WTC11 (cell line): Measurements from ENCODE around the gene NSDHL.

Experiments
- E2F1 ChIP-seq: sonication (generic); formaldehyde crosslinking; IDR thresholded peaks from 2 replicates; pipeline ENCODE4 v1.8.0; 2022; ENCODE audit warnings: mild to moderate bottlenecking, missing genetic modification reagents
- ESRRA ChIP-seq: sonication (generic); formaldehyde crosslinking; IDR thresholded peaks from 2 replicates; pipeline ENCODE4 v1.8.1; 2022; ENCODE audit warnings: mild to moderate bottlenecking, missing genetic modification reagents, borderline replicate concordance
- GABPB1 ChIP-seq: sonication (generic); formaldehyde crosslinking; IDR thresholded peaks from 2 replicates; pipeline ENCODE4 v1.8.1; 2023; ENCODE audit warnings: mild to moderate bottlenecking, missing genetic modification reagents
- MAX ChIP-seq: sonication (generic); formaldehyde crosslinking; IDR thresholded peaks from 2 replicates; pipeline ENCODE4 v1.8.0; 2022; ENCODE audit warnings: mild to moderate bottlenecking, missing genetic modification reagents
- NR2C2 ChIP-seq: sonication (generic); formaldehyde crosslinking; IDR thresholded peaks from 2 replicates; pipeline ENCODE4 v1.8.0; 2022; ENCODE audit warnings: mild to moderate bottlenecking, missing genetic modification reagents
- TCF7 ChIP-seq: sonication (generic); formaldehyde crosslinking; IDR thresholded peaks from 2 replicates; pipeline ENCODE4 v1.8.0; 2022; ENCODE audit warnings: mild to moderate bottlenecking, low read depth, missing genetic modification reagents, moderate library complexity
- TF ChIP-seq, protein P1 (sequence below): sonication (generic); formaldehyde crosslinking; IDR thresholded peaks from 2 replicates; pipeline ENCODE4 v1.8.1; 2022; ENCODE audit warnings: mild to moderate bottlenecking, missing genetic modification reagents, moderate library complexity, borderline replicate concordance
- TF ChIP-seq, protein P2 (sequence below): sonication (generic); formaldehyde crosslinking; IDR thresholded peaks from 2 replicates; pipeline ENCODE4 v1.8.1; 2023; ENCODE audit warnings: mild to moderate bottlenecking, moderate library complexity, missing genetic modification reagents
- TF ChIP-seq, protein P3 (sequence below): sonication (generic); formaldehyde crosslinking; IDR thresholded peaks from 2 replicates; pipeline ENCODE4 v1.8.0; 2022; ENCODE audit warnings: mild to moderate bottlenecking, missing genetic modification reagents
- TF ChIP-seq, protein P4 (sequence below): fragments of 200-600 bp; IDR thresholded peaks from 2 replicates; pipeline ENCODE4 v1.8.0; 2022; ENCODE audit warnings: antibody characterized with exemption
- TF ChIP-seq, protein P5 (sequence below): sonication (generic); formaldehyde crosslinking; conservative IDR thresholded peaks from 2 replicates; pipeline ENCODE4 v1.8.1; 2023; ENCODE audit warnings: mild to moderate bottlenecking, low read depth, missing genetic modification reagents, moderate library complexity

DNA sequence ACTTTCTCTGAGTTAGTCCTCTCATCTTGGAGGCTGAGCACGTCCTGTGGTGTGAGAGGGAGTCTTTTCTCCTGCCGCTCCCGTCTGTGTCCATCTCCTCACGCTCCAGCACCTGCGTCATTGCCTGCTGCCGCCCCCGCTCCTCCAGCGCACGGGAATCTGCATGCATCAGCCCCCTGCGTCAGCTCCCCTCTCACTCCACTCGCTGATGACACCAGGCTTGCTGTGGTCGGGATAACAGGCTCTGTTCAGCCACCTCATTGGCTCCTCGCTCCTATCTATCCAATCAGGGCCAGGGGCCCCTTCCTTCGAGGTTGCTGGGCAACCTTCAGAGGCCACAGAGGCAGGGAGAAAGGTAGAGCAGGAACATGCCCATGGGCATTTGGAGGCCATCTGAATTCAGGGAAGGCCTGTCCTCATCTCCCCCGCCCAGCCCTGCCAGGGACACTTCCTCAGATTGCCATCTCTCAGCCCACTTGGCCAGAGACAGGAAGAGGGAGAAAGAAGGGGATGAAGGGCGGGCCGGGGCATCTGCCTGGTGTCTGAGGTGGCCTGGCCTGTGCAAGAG, 76.3 kb downstream of the NSDHL start:
- TF ChIP-seq TCF7 (CRISPR knock-in tag) (no peak), E2F1 (CRISPR knock-in tag) (no peak), ESRRA (CRISPR knock-in tag) (no peak), GABPB1 (CRISPR knock-in tag) (no peak), MAX (CRISPR knock-in tag) (no peak), NR2C2 (CRISPR knock-in tag) (no peak)
- TF ChIP-seq, protein P1, sequence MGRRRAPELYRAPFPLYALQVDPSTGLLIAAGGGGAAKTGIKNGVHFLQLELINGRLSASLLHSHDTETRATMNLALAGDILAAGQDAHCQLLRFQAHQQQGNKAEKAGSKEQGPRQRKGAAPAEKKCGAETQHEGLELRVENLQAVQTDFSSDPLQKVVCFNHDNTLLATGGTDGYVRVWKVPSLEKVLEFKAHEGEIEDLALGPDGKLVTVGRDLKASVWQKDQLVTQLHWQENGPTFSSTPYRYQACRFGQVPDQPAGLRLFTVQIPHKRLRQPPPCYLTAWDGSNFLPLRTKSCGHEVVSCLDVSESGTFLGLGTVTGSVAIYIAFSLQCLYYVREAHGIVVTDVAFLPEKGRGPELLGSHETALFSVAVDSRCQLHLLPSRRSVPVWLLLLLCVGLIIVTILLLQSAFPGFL (CRISPR knock-in tag): no peak
- TF ChIP-seq, protein P2, sequence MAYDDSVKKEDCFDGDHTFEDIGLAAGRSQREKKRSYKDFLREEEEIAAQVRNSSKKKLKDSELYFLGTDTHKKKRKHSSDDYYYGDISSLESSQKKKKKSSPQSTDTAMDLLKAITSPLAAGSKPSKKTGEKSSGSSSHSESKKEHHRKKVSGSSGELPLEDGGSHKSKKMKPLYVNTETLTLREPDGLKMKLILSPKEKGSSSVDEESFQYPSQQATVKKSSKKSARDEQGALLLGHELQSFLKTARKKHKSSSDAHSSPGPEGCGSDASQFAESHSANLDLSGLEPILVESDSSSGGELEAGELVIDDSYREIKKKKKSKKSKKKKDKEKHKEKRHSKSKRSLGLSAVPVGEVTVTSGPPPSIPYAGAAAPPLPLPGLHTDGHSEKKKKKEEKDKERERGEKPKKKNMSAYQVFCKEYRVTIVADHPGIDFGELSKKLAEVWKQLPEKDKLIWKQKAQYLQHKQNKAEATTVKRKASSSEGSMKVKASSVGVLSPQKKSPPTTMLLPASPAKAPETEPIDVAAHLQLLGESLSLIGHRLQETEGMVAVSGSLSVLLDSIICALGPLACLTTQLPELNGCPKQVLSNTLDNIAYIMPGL (CRISPR knock-in tag): no peak
- TF ChIP-seq, protein P3, sequence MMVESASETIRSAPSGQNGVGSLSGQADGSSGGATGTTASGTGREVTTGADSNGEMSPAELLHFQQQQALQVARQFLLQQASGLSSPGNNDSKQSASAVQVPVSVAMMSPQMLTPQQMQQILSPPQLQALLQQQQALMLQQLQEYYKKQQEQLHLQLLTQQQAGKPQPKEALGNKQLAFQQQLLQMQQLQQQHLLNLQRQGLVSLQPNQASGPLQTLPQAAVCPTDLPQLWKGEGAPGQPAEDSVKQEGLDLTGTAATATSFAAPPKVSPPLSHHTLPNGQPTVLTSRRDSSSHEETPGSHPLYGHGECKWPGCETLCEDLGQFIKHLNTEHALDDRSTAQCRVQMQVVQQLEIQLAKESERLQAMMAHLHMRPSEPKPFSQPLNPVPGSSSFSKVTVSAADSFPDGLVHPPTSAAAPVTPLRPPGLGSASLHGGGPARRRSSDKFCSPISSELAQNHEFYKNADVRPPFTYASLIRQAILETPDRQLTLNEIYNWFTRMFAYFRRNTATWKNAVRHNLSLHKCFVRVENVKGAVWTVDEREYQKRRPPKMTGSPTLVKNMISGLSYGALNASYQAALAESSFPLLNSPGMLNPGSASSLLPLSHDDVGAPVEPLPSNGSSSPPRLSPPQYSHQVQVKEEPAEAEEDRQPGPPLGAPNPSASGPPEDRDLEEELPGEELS: no peak
- TF ChIP-seq, protein P4, sequence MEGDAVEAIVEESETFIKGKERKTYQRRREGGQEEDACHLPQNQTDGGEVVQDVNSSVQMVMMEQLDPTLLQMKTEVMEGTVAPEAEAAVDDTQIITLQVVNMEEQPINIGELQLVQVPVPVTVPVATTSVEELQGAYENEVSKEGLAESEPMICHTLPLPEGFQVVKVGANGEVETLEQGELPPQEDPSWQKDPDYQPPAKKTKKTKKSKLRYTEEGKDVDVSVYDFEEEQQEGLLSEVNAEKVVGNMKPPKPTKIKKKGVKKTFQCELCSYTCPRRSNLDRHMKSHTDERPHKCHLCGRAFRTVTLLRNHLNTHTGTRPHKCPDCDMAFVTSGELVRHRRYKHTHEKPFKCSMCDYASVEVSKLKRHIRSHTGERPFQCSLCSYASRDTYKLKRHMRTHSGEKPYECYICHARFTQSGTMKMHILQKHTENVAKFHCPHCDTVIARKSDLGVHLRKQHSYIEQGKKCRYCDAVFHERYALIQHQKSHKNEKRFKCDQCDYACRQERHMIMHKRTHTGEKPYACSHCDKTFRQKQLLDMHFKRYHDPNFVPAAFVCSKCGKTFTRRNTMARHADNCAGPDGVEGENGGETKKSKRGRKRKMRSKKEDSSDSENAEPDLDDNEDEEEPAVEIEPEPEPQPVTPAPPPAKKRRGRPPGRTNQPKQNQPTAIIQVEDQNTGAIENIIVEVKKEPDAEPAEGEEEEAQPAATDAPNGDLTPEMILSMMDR: no peak
- TF ChIP-seq, protein P5, sequence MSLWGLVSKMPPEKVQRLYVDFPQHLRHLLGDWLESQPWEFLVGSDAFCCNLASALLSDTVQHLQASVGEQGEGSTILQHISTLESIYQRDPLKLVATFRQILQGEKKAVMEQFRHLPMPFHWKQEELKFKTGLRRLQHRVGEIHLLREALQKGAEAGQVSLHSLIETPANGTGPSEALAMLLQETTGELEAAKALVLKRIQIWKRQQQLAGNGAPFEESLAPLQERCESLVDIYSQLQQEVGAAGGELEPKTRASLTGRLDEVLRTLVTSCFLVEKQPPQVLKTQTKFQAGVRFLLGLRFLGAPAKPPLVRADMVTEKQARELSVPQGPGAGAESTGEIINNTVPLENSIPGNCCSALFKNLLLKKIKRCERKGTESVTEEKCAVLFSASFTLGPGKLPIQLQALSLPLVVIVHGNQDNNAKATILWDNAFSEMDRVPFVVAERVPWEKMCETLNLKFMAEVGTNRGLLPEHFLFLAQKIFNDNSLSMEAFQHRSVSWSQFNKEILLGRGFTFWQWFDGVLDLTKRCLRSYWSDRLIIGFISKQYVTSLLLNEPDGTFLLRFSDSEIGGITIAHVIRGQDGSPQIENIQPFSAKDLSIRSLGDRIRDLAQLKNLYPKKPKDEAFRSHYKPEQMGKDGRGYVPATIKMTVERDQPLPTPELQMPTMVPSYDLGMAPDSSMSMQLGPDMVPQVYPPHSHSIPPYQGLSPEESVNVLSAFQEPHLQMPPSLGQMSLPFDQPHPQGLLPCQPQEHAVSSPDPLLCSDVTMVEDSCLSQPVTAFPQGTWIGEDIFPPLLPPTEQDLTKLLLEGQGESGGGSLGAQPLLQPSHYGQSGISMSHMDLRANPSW (CRISPR knock-in tag): no peak
